EH (cell line): ENCODE results near the gene ETV6.
A peak's percentile ranks its signal among the peaks of the same experiment; 100 is the strongest.
"Not testable (repeated sequence)": the region's sequence is repeated elsewhere in the genome, so short reads cannot be mapped to it uniquely, and the experiment has no call there.

Source experiments
- DNase-seq: peaks from one replicate; pipeline ENCODE4 v3.0.0-alpha.2; 2015; ENCODE audit warnings: low read depth

ETV6 gene

DNA sequence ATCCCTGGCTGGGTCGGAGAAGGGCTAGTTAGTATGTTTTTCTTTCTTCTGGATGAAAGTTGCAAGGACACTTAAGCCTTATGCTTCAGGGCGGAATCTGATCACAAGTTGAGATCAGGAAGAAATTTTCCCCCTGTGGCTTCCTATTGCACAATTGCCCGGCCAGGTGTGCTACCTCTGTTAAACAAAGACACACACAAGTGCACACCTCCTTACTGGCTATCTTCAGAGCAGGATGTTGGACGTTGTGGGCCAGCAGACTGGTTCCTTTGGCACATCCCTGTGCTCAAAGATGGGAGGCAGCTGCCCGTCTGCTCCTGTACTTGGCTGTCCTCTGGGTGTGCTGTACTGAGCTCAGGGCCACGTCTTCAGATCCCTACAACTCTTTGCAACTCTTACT is 19.1 kb downstream of the ETV6 start:
- no peak for DNase-seq

DNA sequence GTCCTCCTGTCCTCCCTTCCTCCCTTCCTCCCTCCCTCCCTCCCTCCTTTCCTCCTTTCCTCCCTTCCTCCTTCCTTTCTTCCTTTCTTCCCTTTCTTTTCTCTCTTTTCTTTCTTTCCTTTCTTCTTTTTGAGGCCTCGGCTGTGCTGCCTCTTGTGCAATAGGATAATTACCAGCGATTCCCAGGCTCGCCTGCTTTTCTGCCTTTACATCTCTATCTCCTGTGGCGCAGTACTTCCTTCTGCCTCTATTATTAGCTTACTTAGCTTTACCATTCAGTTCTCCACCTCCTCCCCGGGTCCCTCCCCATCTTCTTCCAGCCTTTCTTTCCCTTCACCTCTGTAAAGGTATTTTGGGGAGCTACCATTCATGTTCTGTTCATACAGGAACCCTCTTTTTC is 19.9 kb downstream of the ETV6 start:
- no peak for DNase-seq

DNA sequence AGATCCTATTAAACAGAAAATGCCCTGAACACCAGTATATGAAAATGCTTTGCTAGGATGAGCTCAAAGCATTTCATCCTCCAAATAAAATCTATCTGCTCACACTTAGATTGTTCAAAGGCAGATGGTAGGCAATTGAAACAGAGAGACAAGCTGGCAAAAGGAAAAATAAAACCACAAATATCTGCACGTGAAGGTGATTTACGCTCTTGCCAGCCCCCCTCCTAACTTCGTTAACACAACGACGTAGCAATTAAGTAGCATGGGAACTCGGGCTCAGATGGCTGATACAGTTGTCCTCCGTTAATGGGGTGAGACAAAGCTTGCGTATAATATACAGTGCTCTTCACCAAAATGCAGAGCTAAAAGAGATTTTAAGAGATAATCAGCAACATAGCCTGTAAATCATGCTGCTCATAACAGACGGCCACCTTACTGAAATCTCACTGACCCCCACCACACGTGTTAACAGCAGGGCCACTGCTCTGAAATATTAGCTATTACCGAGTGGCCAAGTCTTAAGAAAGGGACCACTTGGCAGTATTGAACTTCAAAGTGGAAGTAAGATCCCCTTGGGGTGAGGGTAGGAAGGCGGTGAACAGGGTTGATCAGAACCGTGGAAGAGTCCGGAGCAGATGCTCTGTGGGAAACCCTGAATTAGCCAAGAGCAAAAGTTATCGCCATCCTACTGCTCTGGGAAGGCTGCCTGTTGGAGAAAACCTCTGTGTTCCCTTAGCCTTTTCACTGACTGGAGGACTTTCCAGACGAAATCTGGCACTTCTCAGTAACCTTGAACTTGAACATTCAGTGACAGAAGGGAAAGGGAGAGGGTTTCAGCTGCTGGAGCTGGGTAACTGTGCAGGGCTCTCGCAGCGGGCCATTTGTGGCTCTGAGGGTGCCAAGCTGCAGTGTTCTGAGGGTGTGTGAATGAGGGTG is 23.1 kb downstream of the ETV6 start:
- no peak for DNase-seq

DNA sequence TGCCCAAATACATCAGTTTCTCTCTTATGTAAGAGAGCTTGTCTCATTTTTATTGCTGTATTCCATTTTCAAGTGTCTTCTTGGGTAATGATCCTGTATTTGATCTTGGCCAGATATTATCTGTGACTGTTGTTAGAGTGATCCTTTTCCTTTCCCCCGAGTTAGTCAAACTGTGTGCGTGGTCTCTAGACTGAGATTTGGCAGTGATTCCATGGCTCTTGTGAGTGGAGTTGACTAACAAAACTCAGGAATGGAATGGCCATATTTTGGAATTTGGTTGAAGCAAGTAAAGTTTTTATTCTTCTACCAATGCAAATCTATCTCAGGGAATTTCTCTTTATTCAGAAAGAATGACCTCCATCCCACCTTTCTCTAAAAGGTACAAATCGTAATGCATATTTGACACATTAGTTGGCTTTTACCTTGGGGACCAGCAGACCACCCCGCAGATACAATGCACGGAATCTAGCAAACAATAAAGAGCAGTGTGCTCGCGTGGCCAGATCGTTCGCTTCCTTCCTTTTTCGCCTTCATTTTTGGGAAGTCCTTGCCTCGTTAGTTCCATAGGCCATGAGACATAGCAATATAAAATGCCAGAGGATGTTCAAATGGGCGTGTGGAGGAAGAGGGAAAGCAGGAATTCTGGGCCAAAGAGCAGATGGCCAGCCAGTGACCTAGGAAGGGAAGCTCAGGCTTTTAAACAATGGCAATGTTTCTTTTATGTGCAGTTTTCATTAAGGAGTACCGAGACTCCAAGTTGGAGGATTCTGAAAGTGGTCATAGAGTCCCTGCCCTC is 24.4 kb downstream of the ETV6 start:
- peak; percentile 44 for DNase-seq

DNA sequence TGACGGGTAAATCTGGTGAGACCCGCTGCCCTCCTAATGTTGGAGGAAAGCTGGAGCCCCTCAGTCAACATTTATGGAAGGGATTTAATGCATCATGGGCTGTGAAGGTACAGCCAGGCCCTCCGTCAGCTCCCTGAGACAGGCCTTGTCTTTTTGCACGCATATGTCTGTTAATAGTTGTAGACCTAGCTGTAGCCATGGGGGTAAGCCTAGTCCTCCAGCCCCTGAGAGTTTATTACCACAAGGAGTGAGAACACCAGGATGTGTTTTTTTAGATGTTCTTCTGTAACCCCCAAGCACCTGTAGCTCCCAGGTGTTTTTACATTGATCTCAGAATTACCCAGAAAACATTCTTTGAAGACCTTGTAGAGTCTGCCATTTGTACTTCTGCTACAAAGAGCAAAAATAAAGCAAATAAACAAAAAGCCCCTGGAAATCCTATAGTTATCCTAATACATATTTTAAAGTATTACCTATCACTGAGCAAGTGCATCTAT is 25.5 kb downstream of the ETV6 start:
- no peak for DNase-seq

DNA sequence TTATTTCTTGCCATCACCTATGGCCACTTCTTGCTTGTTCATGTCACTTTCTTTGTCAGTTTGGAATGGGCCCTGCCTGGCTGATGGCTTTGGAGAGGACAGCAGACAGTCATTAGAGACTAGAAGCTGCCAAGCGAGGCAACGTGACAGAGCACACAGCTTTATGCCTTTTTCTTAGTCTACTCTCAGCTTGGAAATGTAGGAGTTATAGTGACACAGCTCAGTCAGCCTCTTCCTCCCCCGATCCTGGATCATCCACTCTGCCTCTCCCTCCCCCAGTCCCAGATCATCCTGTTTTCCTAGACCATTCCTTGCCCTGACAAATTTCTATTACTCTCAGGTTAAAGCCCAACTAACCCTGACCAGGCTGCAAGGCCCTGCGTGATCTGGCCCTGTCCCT is 26.6 kb downstream of the ETV6 start:
- no peak for DNase-seq

DNA sequence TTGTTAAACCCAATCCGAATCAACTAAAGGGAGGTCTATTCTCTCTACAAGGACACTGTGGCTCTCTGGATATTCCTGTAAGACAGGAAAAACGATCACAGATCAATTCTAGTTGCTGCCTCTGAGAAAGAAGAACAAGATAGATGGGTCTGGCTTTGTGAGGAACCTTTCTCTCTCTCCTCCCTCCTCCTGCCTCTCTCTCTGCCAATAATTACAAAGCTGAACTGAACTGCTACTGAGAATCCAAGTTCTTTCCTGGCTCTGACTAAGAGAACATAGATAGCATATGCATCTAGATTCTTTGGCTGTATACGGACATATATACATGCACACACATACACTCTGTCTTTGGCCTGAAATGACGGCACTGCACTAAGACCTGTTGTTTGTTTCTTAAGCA is 27.6 kb downstream of the ETV6 start:
- no peak for DNase-seq

DNA sequence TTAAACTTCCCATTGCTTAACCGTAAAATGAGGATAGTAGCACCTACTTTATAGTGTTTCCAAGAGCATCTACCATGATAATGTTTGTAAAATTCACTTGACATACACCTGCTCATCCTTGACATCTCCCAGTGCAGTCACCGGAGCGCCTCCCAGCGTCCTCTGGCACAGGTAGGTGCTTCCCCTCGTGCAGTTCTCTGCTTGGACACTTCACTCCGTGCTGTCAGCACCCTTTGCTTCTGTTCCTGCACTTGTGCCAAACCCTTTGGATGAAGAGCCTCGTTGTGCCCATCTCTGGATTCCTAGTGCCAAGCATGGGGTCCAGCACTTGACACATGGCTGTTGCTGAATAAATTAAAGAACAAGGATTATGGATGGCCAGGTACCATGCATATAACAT is 28.3 kb downstream of the ETV6 start:
- no peak for DNase-seq

DNA sequence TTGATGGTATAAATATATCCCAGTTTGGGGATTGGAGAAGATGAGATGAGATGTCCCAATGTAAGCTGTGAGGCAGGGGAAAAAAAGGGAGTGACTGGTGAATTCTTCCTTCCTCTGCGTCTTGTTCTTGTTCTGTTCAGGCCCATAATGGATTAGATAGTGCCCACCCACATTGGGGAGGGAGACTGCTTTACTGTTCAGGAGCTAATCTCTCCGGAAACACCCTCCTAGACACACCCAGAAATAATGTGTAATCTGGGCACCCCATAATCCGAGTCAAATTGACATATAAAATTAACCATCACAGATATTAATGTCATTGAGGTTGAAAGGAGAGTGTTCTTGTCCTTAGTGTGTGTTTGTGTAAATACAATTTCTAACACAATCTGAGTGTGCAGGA is 29.3 kb downstream of the ETV6 start:
- DNase-seq, result no peak

DNA sequence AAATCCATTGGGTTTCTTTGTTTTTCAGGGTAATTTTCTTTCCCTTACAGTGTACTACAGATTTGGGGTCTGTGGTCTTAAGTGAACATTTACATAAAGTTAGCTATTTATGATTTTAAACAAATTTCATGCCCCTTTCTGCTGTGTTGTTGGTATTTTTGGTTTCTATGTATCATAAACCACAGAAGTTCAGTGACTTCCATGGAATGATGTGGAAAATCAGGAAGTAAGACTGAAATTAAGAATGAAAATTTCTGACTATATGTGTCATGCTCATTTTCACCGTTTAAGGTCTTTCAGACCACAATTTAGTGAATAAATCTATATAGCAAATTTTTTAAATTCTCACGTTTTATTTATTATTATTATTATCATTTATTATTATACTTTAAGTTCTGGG is 31.7 kb downstream of the ETV6 start:
- peak; percentile 58 for DNase-seq

DNA sequence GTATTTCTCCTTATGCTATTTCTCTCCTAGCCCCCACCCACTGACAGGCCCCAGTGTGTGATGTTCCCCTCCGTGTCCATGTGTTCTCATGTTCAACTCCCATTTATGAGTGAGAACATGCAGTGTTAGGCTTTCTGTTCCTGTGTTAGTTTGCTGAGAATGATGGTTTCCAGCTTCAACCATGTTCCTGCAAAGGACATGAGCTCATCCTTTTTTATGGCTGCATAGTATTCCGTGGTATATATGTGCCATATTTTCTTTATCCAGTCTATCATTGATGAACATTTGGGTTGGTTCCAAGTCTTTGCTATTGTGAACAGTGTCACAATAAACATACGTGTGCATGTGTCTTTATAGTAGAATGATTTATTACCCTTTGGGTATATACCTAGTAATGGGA is 32.2 kb downstream of the ETV6 start:
- DNase-seq, result not testable (repeated sequence)

DNA sequence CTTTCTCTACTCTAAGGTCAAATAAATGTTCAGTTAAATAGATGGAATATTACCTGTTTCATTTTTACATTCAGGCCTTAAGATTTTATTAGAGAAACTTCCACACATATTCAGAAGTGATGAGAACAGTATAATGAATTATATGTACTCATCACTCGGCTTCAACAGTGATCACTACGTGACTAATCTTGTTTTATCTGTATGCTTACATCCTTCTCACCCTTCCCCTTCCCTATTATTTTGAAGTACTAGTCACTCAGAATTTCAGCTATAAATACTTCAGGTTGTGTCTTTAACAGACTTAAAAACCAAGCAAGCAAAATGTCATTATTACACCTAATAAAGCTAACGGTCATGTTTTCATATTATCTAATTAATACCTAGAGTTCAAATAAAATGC is 34.9 kb downstream of the ETV6 start:
- peak; percentile 75 for DNase-seq

DNA sequence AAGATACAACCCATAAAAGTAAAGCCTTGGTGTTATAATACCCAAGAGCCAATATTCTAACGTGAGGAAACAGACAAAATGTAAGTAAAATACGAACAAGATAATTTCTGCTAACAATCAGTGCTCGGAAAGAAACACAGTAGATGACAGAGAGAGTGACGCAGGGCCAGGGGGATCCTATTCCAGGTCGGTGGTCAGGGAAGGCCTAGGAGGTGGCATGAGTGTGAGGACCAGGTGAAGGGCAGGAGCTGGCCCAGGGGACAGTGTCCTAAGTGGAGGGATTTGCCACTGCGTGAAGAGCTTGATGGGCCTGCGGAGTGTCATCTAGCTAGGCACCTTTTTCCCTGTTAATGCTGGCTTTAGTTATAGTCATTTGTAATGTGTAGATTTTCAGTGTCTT is 35.3 kb downstream of the ETV6 start:
- DNase-seq, result no peak

DNA sequence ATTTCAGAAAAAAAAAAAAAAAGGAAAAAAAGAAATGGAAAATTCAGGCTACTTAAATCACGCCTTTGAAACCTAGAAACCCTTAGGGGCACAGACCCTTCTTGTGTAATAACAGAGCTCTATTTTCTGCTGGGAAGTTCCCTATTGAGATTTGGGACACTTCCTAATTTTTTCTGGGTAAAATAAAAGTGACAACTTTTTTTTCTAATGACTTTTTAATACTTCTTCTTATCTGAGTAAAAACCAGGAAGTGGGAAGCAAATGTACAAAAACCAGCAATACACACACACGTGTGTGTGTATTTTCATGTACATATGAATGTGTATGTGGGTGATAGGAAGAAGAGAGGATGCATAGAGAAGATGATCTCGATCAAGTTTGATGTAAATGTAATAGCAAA is 35.8 kb downstream of the ETV6 start:
- no peak for DNase-seq

DNA sequence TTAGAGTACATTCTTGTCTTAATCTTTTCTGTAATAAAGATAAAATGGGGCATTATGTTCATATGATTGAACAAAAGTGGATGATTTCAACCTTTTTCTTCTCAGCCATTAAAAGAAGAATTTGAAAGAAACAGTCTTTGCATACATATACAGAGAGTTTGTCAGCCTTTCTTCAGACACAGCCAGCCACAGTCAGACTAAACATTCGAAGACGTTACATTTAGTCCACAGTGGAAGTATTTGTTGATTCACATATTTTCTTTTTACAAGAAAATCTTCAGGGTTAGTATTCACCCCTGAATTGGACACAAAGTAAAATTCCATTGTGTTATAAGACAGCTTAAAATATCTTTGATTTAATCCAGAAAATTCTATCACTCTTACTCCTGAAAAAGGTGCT is 36.2 kb downstream of the ETV6 start:
- peak; percentile 71 for DNase-seq

DNA sequence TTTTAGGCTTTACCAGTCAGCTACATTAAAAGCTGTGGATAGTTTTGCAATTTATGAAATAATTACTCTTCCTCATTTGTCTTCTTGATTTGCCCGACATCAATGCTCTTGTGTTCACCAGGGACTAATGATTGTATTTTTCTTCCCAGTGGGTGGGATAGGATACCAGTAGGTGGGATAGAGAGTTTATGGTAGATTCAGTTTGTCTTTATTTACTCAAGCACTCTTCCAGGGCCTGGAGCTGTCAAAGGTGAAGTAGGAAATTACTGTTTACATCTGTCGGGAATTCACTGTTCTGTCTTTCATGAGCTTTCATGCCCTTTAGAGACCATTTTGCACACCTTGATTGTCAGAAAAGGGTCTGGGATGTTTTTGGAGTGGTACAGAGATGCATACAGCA is 36.6 kb downstream of the ETV6 start:
- DNase-seq, result no peak

DNA sequence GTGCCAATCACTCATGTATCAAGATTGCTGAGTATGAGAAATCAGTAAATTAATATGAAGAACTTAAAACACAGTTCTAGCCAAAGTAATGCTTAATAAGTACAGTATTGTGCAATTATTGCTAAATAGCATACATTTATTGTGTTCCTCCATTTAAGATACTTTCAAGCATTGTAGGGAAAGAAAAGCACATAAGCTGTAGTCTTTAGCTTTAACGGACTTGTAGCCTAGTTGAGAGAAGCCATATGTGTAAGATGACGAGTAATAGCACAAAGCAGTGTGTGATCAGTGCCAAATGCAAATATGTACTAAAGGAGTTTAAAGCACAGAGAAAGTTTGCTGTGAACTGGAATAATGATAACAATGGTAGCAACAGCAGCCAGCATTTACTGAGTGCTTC is 38.1 kb downstream of the ETV6 start:
- DNase-seq, result no peak

DNA sequence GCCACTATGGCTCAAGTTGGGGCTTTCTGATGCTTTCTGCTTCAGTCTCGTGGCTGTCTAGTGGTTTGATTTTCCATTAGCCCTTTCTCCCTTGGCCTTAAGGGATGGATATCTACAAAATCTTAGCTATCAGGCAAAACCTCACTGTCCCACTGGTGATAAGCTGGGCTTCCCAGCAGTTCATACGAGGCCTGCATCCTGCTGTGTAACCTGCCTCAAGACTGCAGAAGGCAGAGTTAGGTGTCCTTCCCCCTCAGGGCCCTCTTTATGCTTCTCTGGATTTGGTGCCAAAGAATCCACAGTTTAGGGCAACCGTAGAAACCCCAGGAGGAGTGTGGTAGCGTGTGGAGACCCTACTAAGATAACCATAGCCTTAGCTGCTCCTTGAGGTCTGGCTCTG is 38.9 kb downstream of the ETV6 start:
- DNase-seq, result no peak

DNA sequence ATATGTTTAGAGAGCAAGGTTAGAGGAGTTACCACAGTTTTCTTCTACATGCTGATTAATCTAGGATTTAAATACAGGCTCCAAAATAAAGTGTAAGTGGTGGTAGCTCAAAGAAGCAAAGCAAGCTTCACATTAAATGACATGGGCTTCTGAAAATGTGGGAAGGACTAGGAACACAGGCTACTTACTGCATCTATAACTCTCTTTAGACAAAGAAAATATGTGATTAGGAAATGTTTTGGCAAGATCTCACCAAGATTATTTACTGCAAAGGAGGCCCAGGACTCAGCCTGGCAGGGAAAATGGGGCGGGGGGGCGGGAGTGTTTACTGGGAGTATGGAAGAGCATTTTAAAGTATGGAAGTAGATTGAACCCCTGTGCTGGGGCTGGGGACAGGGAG is 39.4 kb downstream of the ETV6 start:
- DNase-seq, result peak; percentile 74

DNA sequence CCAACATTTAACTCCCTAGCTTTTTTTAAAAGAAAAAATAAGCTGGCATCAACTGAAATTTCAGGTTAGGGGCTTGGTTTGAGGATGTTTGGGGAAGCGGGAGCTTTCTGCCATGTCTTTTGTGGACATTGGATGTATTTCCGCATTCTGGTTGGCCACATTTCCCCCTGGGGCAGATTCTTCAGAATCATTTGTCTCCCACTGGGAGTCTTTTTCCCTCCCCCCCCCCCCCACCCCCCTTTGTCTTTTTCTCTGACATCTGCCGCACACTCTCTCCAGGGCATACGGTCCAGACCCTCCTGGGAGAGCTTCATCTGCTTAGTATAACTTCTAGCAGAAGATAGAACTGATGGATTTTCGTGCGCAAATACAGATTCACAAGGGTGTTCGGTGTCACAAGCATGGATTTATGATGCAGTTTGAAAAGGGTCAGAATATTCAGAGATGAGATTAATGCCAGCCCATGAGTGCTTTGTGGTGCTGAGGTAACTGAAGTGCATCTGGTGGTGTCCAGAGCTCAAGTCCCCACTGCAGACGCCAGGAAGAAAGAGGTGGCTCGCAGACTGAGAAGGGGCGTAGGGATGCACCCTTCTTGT is 40.2 kb downstream of the ETV6 start:
- DNase-seq, result peak; percentile 64

DNA sequence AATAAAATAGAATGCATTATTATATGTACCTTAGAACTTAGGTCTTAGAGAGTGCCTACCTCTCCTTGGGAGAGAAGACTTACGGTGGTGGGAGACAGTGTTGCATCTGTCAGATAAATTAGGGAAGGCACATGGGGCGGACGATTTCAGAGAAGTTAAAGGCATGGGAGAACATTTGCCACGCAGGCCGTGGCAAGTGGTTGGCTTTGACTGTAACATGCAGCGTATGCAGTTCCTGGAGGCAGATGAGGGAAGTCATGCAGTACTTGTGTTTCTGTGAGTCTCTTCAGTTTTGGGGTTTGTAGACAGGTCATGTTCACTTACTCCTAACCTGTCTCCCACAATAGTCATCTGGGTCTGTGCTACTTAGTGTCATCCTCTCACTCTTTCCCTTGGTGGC is 43.6 kb downstream of the ETV6 start:
- DNase-seq, result no peak

DNA sequence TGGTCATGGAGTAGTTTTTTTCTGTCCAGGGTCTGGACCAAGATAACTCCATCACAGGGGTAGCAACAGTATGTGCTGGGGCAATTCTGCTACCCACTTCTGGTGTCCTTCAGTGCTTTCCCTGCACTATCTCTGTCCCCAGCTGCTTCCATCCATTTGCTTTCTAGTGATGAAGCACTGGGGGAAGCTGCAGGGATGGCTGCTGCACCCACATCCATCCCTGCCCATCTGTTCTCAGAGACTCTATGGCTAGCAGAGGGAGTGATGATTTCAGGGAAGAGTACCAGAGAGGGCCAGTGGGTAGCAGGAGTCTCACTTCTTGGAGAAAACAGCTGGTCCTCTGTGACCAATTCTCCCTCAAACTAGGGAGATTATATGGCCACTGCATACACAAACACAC is 44.1 kb downstream of the ETV6 start:
- DNase-seq, result no peak

DNA sequence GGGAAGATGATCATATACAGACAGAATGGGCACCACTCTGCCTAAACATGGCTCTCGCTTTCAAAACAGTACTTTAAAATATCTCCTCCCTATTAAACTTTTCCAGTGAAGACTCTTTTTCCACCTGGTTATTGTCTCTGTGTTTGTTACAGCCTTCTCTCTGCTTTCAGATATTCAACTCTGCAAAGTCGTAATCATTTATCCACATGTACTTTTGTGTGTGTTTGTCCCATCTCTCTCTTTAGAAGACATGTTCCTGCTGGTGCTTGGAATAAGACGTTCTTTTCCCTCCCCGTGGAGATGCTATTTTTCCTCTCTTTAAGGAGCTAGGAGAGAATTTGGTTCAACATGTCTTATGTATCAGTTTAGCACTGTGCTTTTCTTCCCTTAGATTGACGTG is 45.1 kb downstream of the ETV6 start:
- no peak for DNase-seq
